ENCODE measurements around the gene MTG1. TPM values are rescaled to one million over a fixed set of nuclear protein-coding genes. Genes with fewer than 3 reads are reported as not detected.

The MTG1 gene
- total RNA-seq, 1 donor from 2014 or later, result 57.5 TPM

DNA sequence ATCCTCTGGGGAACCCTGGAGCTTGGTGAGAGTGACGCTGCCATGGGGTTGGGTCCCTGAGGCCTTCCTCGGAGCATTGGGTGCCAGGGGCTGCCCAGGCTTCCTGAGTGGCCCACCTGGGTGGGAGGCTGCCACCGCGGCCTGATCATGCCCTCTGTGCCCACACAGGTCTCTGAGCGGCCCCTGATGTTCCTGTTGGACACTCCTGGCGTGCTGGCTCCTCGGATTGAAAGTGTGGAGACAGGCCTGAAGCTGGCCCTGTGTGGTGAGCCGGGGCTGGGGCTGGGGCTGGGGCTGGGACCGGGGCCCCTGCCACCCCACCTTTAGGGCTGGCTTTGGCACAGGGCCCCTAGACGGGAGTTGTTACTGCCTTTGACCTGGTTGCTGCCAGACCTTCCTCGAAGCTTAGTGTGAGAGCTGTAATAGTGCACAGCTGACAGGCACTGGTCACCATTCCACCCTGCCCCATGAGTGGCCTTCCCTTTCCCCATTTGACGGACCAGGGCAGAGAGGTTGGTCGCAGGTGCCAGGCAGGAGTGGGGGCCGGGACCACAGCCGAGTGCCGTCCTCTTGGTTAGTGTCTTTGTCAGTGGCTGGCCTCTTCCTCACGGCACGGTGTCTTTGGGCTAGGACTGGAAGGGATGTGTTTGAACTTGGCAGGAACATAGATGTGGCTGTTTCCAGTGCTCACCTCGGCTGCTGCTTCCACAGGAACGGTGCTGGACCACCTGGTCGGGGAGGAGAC, 8.2 kb downstream of the MTG1 start:
- H3K27me3 ChIP-seq, result no peaks in the 10 kb centered on the region
- DNase-seq (ENCODE audit: extremely low spot score in 2 of 2), result peak in 1 of 2 donors; percentile 93
- no peaks in the 10 kb centered on the region for H3K4me1 ChIP-seq
- no peak for TF ChIP-seq POLR2A (IDR thresholded peaks at IDR 0.05)
- TF ChIP-seq POLR2AphosphoS5 (IDR thresholded peaks at IDR 0.05; ENCODE audit: insufficient read depth in 1 of 2, low read depth in 1 of 2), result no peak
- TF ChIP-seq, protein P1, sequence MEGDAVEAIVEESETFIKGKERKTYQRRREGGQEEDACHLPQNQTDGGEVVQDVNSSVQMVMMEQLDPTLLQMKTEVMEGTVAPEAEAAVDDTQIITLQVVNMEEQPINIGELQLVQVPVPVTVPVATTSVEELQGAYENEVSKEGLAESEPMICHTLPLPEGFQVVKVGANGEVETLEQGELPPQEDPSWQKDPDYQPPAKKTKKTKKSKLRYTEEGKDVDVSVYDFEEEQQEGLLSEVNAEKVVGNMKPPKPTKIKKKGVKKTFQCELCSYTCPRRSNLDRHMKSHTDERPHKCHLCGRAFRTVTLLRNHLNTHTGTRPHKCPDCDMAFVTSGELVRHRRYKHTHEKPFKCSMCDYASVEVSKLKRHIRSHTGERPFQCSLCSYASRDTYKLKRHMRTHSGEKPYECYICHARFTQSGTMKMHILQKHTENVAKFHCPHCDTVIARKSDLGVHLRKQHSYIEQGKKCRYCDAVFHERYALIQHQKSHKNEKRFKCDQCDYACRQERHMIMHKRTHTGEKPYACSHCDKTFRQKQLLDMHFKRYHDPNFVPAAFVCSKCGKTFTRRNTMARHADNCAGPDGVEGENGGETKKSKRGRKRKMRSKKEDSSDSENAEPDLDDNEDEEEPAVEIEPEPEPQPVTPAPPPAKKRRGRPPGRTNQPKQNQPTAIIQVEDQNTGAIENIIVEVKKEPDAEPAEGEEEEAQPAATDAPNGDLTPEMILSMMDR (IDR thresholded peaks at IDR 0.05), result no peak
- no peak overlapping the region for H3K27ac ChIP-seq
- H3K4me3 ChIP-seq, result no peak overlapping the region
- no peaks in the 10 kb centered on the region for H3K9me3 ChIP-seq
- intact Hi-C loops (cut with DNase I), result no loop called here
- H3K36me3 ChIP-seq, result peaks cover 0 to 46% of the 10 kb centered on the region in 2 donors

DNA sequence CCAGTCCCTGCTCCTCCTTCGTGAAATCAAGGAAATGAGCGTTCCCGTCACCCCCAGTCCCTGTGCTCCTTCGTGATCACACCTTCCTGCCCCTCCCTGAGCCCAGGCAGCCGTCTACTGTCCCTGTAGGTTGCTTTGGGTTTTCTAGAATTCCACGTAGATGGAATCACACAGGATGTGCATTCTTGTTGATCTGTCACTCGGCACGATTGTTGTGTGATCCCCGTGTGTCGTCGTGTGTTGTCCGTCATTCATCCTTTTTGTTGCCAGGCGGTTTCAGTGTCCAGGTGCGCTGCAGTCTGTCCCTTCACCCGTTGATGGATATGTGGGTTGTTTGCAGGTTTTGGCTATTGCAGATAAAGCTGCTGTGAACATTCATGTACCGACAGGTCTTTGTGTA, 9.4 kb downstream of the MTG1 start:
- no peak for DNase-seq (ENCODE audit: extremely low spot score in 2 of 2)
- Histone ChIP-seq H3K9me3 (no peaks in the 10 kb centered on the region), H3K36me3 (peaks cover 0 to 43% of the 10 kb centered on the region in 2 donors), H3K27me3 (no peaks in the 10 kb centered on the region), H3K4me1 (no peaks in the 10 kb centered on the region), H3K4me3 (no peak overlapping the region), H3K27ac (no peak overlapping the region)
- TF ChIP-seq POLR2AphosphoS5 (IDR thresholded peaks at IDR 0.05; ENCODE audit: insufficient read depth in 1 of 2, low read depth in 1 of 2), result no peak
- TF ChIP-seq, protein P1 (IDR thresholded peaks at IDR 0.05), result no peak
- TF ChIP-seq POLR2A (IDR thresholded peaks at IDR 0.05), result no peak
- intact Hi-C loops (cut with DNase I), result no loop called here

DNA sequence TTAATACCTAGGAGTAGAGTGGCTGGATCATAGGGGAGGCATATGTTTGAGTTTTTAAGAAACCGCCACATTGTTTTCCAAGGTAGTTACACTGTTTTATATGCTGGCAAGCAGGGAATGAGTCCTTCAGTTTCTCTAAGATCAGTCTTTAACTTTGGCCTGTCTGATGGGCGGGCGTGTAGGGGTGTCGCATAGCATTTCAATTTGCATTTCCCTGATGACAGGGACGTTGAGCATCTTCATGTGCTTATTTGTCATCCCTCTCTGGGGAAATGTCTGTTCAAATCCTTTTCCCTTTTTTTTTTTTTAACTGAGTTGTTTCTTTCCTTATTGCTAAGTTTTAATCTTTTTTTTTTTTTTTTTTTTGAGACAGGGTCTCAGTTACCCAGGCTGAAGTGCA, 9.8 kb downstream of the MTG1 start:
- DNase-seq (ENCODE audit: extremely low spot score in 2 of 2), result no peak
- H3K27ac ChIP-seq, result no peak overlapping the region
- intact Hi-C loops (cut with DNase I), result no loop called here
- H3K4me3 ChIP-seq, result no peak overlapping the region
- no peaks in the 10 kb centered on the region for H3K4me1 ChIP-seq
- H3K36me3 ChIP-seq, result peaks cover 0 to 43% of the 10 kb centered on the region in 2 donors
- TF ChIP-seq, protein P1 (IDR thresholded peaks at IDR 0.05), result no peak
- TF ChIP-seq POLR2A (IDR thresholded peaks at IDR 0.05), result no peak
- no peak for TF ChIP-seq POLR2AphosphoS5 (IDR thresholded peaks at IDR 0.05; ENCODE audit: insufficient read depth in 1 of 2, low read depth in 1 of 2)
- no peaks in the 10 kb centered on the region for H3K27me3 ChIP-seq
- H3K9me3 ChIP-seq, result no peaks in the 10 kb centered on the region

DNA sequence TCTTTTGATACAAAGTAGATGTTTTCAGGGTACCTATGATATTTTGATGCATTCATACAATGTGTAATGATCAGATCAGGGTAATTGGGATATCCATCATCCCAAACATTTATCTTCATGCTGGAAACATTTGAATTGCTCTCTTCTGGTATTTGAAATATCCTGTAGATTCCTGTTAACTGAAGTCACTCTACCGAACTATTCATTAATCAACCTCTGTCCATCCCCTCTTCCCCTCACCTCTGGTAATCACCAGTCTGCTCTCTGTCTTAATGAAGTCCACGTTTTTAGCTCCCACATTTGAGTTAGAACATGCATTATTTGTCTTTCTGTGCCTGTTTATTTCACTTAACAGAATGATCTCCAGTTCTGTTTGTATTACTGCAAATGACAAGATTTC, 11.3 kb downstream of the MTG1 start:
- H3K36me3 ChIP-seq, result peaks cover 0 to 47% of the 10 kb centered on the region in 2 donors
- TF ChIP-seq, protein P1 (IDR thresholded peaks at IDR 0.05), result no peak
- TF ChIP-seq POLR2AphosphoS5 (IDR thresholded peaks at IDR 0.05; ENCODE audit: insufficient read depth in 1 of 2, low read depth in 1 of 2), result no peak
- no peak for TF ChIP-seq POLR2A (IDR thresholded peaks at IDR 0.05)

DNA sequence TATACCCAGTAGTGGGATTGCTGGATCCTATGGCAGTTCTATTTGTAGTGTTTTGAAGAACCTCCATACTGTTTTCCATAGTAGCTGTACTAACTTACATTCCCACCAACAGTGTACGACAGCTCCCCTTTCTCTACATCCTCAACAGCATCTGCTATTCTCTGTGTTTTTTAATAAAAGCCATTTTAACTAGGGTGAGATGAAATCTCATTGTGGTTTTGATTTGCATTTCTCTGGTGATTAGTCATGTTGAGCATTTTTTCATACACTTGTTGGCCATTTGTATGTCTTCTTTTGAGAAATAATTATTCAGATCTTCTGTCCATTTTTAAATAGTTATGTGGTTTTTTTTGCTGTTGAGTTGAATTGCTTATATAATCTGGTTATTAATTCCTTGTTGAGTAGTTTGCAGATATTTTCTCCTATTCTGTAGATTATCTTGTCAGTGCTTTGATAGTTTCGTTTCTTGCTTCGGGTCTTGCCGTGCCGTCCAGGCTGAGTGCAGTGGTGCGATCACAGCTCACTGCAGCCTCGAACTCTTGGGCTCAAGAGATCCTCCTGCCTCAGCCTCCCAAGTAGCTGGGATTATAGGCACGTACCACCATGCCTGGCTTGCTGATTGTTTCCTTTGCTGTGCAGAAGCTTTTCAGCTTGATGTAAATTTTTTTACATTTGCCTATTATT, 12.0 kb downstream of the MTG1 start:
- Histone ChIP-seq H3K27me3 (no peaks in the 10 kb centered on the region), H3K4me3 (no peak overlapping the region), H3K27ac (no peak overlapping the region), H3K9me3 (no peaks in the 10 kb centered on the region), H3K4me1 (no peaks in the 10 kb centered on the region), H3K36me3 (peaks cover 0 to 54% of the 10 kb centered on the region in 2 donors)
- intact Hi-C loops (cut with DNase I), result no loop called here
- DNase-seq (ENCODE audit: extremely low spot score in 2 of 2), result no peak
- TF ChIP-seq POLR2AphosphoS5 (IDR thresholded peaks at IDR 0.05; ENCODE audit: insufficient read depth in 1 of 2, low read depth in 1 of 2), result no peak
- no peak for TF ChIP-seq POLR2A (IDR thresholded peaks at IDR 0.05)
- TF ChIP-seq, protein P1 (IDR thresholded peaks at IDR 0.05), result no peak

More for the DNA sequence above, 11.3 kb downstream of the MTG1 start:
- Histone ChIP-seq H3K4me3 (no peak overlapping the region), H3K4me1 (no peaks in the 10 kb centered on the region), H3K9me3 (no peaks in the 10 kb centered on the region), H3K27me3 (no peaks in the 10 kb centered on the region), H3K27ac (no peak overlapping the region)
- no peak for DNase-seq (ENCODE audit: extremely low spot score in 2 of 2)
- intact Hi-C loops (cut with DNase I), result no loop called here
